HepG2 (cell line): ENCODE measurements around the gene ARHGEF1. TPM values are rescaled to one million over a fixed set of nuclear protein-coding genes. Genes with fewer than 3 reads are reported as not detected.

Experiments used
- ARID5B ChIP-seq: IDR thresholded peaks from 2 replicates; pipeline ENCODE4 v1.4.0; 2020; ENCODE audit warnings: mild to moderate bottlenecking, missing genetic modification reagents
- CHD2 ChIP-seq: IDR thresholded peaks from 2 replicates; pipeline ENCODE4 v1.6.1; 2011; ENCODE audit warnings: low read depth, low read length, improper control_type of control experiment
- GABPB1 ChIP-seq: IDR thresholded peaks from 2 replicates; pipeline ENCODE4 v1.6.1; 2016; ENCODE audit warnings: mild to moderate bottlenecking, missing genetic modification reagents, moderate library complexity, missing compliant biosample characterization
- NONO ChIP-seq, 2 experiments: fragments of 450-650 bp in 1 of 2; sonication (generic) in 1 of 2; formaldehyde crosslinking in 1 of 2; IDR thresholded peaks in 1 of 2; conservative IDR thresholded peaks in 1 of 2; 2 replicates each; pipeline versions ENCODE4 v1.6.1 to v1.8.0; 2017 to 2022; ENCODE audit warnings: mild to moderate bottlenecking in 1 of 2, missing genetic modification reagents in 1 of 2, moderate library complexity in 1 of 2
- PHF8 ChIP-seq: sonication (generic); formaldehyde crosslinking; IDR thresholded peaks from 2 replicates; pipeline ENCODE4 v1.5.0; 2020; ENCODE audit warnings: missing genetic modification reagents
- RARA ChIP-seq: IDR thresholded peaks from 2 replicates; pipeline ENCODE4 v1.6.1; 2016; ENCODE audit warnings: missing genetic modification reagents, missing compliant biosample characterization
- ZFX ChIP-seq: sonication (generic); formaldehyde crosslinking; IDR thresholded peaks from 2 replicates; pipeline ENCODE4 v1.4.0; 2020; ENCODE audit warnings: mild to moderate bottlenecking, low read depth, missing genetic modification reagents, moderate library complexity
- ZHX1 ChIP-seq: sonication (generic); formaldehyde crosslinking; IDR thresholded peaks from 2 replicates; pipeline ENCODE4 v1.8.1; 2022; ENCODE audit warnings: low read depth, mild to moderate bottlenecking, missing genetic modification reagents
- ZNF136 ChIP-seq: sonication (generic); formaldehyde crosslinking; IDR thresholded peaks from 2 replicates; pipeline ENCODE4 v1.8.1; 2022; ENCODE audit warnings: low read depth, mild to moderate bottlenecking, moderate library complexity, missing genetic modification reagents
- ZNF329 ChIP-seq: sonication (generic); formaldehyde crosslinking; IDR thresholded peaks from 2 replicates; pipeline ENCODE4 v1.9.0; 2021; ENCODE audit warnings: low read depth, mild to moderate bottlenecking, missing genetic modification reagents
- ZNF496 ChIP-seq: sonication (generic); formaldehyde crosslinking; IDR thresholded peaks from 2 replicates; pipeline ENCODE4 v1.8.1; 2023; ENCODE audit warnings: mild to moderate bottlenecking, moderate library complexity, missing genetic modification reagents; ENCODE audit not compliant: insufficient replicate concordance
- ZNF772 ChIP-seq: sonication (generic); formaldehyde crosslinking; IDR thresholded peaks from 2 replicates; pipeline ENCODE4 v1.5.0; 2020; ENCODE audit warnings: mild to moderate bottlenecking, missing genetic modification reagents
- polyA plus RNA-seq, 8 experiments: library from polyadenylated mRNA; depleted of rRNA in 3 of 8; stranded (reverse) in 7 of 8; unstranded in 1 of 8; fragments of >200 nt; fragmentation: Illumina TruSeq in 4 of 8; extraction: Trizol in 4 of 8; gene quantifications; 2 replicates each; pipeline versions ENCODE4 v1.2.1 to v1.2.3, GENCODE V29; 2011 to 2016; ENCODE audit warnings: low read depth in 4 of 8, missing spikeins in 1 of 8, mixed read lengths in 1 of 8; ENCODE audit not compliant: insufficient read depth in 1 of 8
- total RNA-seq, 5 experiments: library from RNA; depleted of rRNA; stranded (reverse); fragments of >200 nt; fragmentation: Illumina TruSeq; extraction: Trizol; gene quantifications; 2 replicates each; pipeline ENCODE4 v1.2.3, GENCODE V29; 2016; ENCODE audit warnings: low read depth in 1 of 5
- TF ChIP-seq, protein P1 (sequence below): sonication (generic); formaldehyde crosslinking; conservative IDR thresholded peaks from 2 replicates; pipeline ENCODE4 v1.4.0; 2020; ENCODE audit warnings: missing genetic modification reagents
- TF ChIP-seq, protein P2 (sequence below): sonication (generic); formaldehyde crosslinking; IDR thresholded peaks from 2 replicates; pipeline ENCODE4 v1.5.1; 2020; ENCODE audit warnings: mild to moderate bottlenecking, missing genetic modification reagents, borderline replicate concordance

The ARHGEF1 gene
- total and polyA plus RNA-seq, 2 of the 13 experiments (the other 11 are each of a cell fraction or from before 2014, with no cell fraction given), result 33.7 to 34.7 TPM

GRCh38 chr19:41893899-41894298, 10.9 kb downstream of the ARHGEF1 start (continued):
- TF ChIP-seq, protein P1, sequence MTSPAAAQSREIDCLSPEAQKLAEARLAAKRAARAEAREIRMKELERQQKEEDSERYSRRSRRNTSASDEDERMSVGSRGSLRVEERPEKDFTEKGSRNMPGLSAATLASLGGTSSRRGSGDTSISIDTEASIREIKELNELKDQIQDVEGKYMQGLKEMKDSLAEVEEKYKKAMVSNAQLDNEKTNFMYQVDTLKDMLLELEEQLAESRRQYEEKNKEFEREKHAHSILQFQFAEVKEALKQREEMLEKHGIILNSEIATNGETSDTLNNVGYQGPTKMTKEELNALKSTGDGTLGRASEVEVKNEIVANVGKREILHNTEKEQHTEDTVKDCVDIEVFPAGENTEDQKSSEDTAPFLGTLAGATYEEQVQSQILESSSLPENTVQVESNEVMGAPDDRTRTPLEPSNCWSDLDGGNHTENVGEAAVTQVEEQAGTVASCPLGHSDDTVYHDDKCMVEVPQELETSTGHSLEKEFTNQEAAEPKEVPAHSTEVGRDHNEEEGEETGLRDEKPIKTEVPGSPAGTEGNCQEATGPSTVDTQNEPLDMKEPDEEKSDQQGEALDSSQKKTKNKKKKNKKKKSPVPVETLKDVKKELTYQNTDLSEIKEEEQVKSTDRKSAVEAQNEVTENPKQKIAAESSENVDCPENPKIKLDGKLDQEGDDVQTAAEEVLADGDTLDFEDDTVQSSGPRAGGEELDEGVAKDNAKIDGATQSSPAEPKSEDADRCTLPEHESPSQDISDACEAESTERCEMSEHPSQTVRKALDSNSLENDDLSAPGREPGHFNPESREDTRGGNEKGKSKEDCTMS (CRISPR knock-in tag), result no peak
- no peak for TF ChIP-seq ZNF329 (CRISPR knock-in tag)
- TF ChIP-seq CHD2, result no peak
- peak; percentile 47; the same call in 1 of the 2 replicates for TF ChIP-seq ZFX (CRISPR knock-in tag)
- TF ChIP-seq ZNF772 (CRISPR knock-in tag), result no peak
- peak; percentile 36; the same call in 1 of the 2 replicates for TF ChIP-seq ZHX1
- peak; percentile 50 for TF ChIP-seq RARA (CRISPR knock-in tag)
- no peak for TF ChIP-seq ZNF136
- no peak for TF ChIP-seq NONO (IDR thresholded peaks at IDR 0.05)
- peak; percentile 62; the same call in 1 of the 2 replicates for TF ChIP-seq NONO (CRISPR knock-in tag; conservative IDR thresholded peaks at IDR 0.05)
- TF ChIP-seq PHF8 (CRISPR knock-in tag), result no peak
- TF ChIP-seq ZNF496 (CRISPR knock-in tag), result no peak
- TF ChIP-seq GABPB1 (CRISPR knock-in tag), result peak; percentile 65; the same call in 1 of the 2 replicates
- no peak for TF ChIP-seq ARID5B (CRISPR knock-in tag)
- TF ChIP-seq, protein P2, sequence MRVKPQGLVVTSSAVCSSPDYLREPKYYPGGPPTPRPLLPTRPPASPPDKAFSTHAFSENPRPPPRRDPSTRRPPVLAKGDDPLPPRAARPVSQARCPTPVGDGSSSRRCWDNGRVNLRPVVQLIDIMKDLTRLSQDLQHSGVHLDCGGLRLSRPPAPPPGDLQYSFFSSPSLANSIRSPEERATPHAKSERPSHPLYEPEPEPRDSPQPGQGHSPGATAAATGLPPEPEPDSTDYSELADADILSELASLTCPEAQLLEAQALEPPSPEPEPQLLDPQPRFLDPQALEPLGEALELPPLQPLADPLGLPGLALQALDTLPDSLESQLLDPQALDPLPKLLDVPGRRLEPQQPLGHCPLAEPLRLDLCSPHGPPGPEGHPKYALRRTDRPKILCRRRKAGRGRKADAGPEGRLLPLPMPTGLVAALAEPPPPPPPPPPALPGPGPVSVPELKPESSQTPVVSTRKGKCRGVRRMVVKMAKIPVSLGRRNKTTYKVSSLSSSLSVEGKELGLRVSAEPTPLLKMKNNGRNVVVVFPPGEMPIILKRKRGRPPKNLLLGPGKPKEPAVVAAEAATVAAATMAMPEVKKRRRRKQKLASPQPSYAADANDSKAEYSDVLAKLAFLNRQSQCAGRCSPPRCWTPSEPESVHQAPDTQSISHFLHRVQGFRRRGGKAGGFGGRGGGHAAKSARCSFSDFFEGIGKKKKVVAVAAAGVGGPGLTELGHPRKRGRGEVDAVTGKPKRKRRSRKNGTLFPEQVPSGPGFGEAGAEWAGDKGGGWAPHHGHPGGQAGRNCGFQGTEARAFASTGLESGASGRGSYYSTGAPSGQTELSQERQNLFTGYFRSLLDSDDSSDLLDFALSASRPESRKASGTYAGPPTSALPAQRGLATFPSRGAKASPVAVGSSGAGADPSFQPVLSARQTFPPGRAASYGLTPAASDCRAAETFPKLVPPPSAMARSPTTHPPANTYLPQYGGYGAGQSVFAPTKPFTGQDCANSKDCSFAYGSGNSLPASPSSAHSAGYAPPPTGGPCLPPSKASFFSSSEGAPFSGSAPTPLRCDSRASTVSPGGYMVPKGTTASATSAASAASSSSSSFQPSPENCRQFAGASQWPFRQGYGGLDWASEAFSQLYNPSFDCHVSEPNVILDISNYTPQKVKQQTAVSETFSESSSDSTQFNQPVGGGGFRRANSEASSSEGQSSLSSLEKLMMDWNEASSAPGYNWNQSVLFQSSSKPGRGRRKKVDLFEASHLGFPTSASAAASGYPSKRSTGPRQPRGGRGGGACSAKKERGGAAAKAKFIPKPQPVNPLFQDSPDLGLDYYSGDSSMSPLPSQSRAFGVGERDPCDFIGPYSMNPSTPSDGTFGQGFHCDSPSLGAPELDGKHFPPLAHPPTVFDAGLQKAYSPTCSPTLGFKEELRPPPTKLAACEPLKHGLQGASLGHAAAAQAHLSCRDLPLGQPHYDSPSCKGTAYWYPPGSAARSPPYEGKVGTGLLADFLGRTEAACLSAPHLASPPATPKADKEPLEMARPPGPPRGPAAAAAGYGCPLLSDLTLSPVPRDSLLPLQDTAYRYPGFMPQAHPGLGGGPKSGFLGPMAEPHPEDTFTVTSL (CRISPR knock-in tag), result no peak
